T-helper 22 cell (primary cell): ENCODE data around the gene SKA2.
"Not testable (repeated sequence)": the region's sequence is repeated elsewhere in the genome, so short reads cannot be mapped to it uniquely, and the experiment has no call there.

ENCODE experiments used
- DNase-seq: peaks from one replicate; pipeline ENCODE4 v3.0.0-alpha.2; 2020; ENCODE audit warnings: low read depth

Gene SKA2

DNA sequence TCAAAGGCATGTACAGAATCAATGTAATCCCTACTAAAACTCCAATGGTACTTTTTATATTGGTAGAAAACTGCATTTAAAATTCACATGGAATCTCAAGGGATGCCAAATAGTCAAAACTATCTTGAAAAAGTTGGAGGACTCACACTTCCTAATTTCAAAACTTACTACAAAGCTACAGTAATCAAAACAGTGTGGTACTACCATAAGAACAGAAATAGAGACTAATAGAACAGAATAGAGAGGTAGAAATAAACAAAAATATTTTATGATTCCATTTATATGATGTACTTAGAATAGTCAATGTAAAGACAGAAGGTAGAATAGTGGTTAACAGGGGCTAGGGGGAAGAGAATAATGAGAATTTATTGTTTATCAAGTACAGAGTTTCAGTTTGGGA, 57.1 kb downstream of the SKA2 start:
- DNase-seq, result no peak

DNA sequence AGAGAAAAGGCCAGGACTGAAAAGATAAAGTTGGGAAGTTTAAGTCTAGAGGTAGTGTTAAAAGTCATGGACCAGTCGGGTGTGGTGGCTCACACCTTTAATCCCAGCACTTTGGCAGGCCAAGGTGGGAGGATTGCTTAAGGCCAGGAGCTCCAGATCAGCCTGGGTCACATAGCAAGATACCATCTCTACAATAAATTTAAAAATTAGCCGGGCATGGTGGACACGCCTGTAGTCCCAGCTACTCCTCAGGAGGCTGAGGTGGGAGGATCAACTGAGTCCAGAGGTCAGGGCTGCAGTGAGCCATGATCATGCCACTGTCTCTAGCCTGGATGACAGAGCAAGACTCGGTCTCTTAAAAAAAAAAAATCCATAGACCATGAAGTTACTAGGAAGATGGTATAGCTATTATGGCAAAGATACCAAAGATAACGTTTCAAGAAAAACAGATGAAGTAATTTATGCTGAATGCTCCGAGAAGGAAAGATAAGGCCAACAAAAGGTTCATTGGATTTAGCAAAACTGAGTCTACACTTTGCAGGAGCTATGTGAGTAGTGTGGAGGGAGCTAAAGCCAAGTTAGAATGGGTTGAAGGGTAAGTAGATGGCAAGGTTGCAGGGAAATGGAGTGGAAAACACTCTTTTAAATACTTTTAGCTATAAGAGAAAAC, 60.0 kb downstream of the SKA2 start:
- DNase-seq, result no peak

DNA sequence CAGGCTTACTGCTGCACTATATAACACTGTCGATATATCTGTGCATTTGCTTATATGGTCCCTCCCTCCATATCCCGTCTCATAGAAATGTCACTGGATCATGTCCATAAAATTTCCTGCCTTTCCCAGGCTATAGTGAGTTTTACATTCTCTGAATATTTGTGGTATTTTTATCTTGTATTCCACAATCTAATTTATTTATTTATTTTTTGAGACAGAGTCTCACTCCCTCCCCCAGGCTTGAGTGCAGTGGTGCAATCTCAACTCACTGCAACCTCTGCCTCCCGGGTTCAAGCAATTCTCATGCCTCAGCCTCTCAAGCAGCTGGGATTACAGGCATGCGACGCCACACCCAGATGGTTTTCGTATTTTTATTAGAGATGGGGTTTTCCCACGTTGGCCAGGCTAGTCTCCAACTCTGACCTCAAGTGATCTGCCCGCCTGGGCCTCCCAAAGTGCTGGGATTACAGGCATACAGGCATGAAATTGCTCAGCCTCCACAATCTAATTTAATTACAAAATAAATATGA, 61.2 kb downstream of the SKA2 start:
- no peak for DNase-seq

DNA sequence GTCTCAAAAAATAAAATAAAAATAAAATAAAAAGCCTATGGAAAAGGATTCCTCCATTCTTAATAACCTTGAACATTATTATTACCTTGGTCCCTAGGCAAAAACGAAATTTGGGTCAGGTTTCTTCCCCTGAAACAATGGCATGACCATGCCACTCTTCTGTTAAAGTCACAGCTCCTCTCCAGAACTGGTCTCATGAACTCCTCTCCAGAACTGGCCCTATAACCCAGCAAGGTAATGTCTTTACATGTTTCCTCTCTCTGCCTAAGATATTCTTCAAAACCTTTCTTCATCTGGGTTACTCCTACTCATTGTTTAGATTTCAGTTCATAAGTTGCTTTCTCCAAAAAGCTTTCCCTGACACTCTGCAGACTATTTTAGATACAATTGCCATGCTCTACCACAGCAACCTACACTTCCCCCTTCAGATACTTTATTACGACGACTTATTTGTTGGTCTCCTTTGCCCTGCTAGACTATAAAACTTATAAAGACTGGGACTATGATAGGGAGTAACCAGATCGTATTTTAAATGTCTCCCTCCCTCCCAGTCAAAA, 61.8 kb downstream of the SKA2 start:
- DNase-seq, result no peak

DNA sequence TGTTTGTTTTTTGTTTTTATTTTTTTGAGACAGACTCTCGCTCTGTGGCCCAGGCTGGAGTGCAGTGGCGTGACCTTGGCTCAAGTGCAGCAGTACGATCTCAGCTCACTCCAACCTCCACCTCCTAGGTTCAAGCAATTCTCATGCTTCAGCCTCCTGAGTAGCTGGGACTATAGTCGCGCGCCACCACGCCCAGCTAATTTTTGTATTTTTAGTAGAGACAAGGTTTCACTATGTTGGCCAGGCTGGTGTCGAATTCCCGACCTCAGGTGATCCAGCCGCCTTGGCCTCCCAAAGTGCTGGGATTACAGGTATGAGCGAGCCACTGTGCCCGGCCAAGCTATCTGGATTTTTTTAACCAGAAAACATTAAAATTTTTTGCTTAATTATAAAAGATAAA, 64.4 kb downstream of the SKA2 start:
- not testable (repeated sequence) for DNase-seq

DNA sequence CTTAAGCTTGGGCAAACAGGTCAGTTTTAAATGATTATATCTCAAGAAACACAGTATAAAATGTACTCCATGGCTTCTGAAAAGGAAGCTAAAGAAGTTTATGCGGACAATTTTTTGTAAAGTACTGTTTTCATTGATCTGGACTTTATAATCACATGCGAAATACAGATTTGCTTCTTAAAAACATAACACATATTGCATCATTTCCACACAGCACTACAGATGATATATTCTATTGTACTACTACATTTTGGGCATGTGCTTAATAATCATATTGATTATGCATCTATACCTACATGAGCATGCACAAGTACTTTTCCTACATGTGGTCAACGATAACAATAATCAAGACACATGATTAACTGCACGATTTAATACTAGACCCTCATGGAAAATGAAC, 70.8 kb downstream of the SKA2 start:
- DNase-seq, result no peak

DNA sequence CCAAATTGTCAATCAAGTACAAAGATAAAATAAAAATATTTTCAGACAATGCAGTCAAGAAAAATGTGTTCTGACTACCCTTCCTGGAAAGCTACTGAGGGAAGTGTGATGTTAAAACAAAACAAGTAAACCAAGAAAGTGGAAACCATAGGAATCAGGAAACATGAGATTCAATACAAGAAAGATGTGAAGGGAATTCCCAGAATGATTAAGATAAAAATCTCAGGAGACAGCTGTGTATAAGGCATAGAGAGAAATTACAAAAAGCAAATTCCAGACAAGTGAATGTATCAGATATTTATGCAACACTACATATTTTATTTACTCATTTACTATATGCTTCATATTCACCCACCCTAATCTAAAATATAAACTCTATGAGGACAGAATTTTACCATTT, 80.5 kb downstream of the SKA2 start:
- no peak for DNase-seq

DNA sequence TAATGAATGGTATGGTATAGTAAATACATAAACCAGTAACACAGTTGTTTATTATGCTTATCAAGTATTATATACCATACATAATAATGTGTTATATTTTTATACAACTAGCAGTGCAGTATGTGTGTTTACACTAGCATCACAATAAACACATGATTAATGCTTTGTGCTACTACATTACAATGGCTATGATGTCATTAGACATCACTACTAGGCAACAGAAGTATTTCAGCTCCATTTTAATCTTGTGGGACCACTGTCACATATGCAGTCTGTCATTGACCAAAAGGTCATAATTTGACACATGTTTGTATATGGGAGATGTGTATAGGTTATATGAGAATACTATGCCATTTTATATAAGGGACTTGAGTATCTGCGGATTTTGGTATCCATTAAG, 81.0 kb downstream of the SKA2 start:
- DNase-seq, result no peak

DNA sequence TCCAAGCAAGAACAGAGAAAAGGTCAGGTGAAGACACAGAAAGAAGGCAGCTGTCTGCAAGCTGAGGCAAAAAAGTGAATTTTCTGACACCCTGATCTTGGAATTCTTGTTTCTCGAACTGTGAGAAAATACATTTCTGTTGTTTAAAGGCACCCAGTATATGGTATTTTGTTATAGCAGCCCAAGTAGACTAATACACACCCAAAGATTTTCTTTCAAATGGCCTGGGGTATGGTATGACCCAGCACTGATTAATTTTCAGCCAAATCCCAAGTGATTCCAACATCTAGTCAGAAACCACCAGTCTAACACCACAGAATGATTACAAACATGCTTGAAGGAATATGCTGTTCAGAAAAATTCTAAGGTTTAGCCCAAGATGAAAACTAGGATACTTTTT, 85.1 kb downstream of the SKA2 start:
- no peak for DNase-seq

DNA sequence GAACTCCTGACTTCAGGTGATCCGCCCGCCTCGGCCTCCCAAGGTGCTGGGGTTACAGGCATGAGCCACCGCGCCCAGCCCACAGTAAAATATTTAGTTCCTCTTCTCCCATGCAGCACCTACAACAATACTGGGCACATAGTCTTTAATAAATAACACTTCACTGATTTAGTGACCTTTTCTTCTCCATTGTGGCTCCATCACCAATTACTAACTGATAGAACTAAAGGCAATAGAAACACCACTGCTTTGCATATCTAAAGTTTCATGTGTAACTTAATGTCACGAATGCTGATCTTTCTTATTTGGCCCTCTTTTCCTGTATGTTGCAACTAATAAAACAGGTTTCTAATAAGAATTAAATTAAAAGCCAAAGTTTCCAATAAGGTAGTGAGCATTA, 87.2 kb downstream of the SKA2 start:
- no peak for DNase-seq

DNA sequence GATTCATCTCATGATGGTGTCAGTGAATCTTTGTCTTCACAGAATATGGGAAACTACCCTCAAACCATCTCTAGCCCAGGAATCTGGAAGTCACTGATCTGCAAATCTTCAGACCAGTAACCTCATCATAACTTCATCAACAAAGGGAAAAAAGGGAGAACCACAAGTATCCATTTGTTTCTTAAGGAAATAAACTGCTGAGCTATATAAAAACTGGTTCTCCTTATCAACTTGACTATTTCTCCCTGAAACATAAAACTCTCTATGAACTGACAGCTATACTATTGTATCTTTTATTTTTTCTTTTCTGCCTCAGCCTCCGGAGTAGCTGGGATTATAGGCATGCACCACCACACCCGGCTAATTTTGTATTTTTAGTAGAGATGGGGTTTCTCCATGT, 87.6 kb downstream of the SKA2 start:
- no peak for DNase-seq

DNA sequence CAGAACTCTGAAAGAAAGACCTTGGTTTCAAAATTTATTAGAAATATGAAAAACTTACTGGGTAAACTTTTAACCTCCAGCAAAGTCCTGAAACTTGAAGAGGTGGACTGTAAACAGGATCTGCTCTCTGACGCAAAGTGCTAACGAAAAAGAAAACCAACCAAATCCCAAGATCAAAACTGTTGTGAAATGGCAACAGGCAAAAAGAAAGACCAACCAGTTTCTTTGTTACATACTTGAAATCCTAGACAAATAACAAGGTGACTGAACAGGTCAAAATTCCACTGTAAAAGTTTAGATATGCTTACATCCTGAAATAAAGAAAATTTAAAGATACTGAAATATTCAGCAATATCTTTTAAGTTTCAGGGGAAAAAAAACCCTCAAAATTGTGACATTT, 92.5 kb downstream of the SKA2 start:
- DNase-seq, result no peak
